Peyer's patch (tissue), 4 donors: ENCODE measurements around the gene IFT81.

Source experiments
- POLR2A ChIP-seq, 2 donors: fragments of 450-650 bp; IDR thresholded peaks; one replicate each; pipeline ENCODE4 v1.5.1; 2017; ENCODE audit warnings: antibody characterized with exemption in 2 of 2, mild to moderate bottlenecking in 2 of 2, moderate library complexity in 2 of 2
- TF ChIP-seq, protein P1 (sequence below), 6 experiments: fragments of 450-650 bp in 4 of 6; fragments of 200-600 bp in 2 of 6; sonication (generic) in 1 of 6; IDR thresholded peaks; one replicate each; pipeline ENCODE4 v1.5.1; 2017 to 2019; ENCODE audit warnings: antibody characterized with exemption in 6 of 6, mild to moderate bottlenecking in 3 of 6, moderate library complexity in 1 of 6

DNA sequence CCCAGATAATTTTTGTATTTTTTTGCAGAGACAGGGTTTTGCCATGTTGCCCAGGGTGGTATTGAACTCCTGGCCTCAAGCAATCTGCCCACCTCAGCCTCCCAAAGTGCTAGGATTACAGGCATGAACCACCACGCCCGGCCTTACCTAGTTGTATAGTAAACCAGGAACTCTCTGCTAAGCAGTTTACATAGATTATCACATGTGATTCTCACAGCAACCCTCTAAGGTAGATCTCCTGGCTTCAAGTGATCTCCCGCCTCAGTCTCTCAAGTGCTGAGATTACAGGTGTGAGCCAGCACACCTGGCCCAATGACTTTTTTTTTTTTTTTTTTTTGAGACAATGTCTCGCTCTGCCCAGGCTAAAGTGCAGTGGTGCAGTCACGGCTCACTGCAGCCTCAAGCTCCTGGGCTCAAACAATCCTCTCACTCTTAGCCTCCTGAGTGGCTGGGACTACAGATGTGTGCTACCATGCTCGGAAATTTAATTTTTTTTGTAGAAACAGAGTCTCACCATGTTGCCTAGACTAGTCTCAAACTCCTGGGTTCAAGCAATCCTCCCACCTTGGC lies 130.9 kb downstream of the IFT81 start:
- TF ChIP-seq, protein P1, sequence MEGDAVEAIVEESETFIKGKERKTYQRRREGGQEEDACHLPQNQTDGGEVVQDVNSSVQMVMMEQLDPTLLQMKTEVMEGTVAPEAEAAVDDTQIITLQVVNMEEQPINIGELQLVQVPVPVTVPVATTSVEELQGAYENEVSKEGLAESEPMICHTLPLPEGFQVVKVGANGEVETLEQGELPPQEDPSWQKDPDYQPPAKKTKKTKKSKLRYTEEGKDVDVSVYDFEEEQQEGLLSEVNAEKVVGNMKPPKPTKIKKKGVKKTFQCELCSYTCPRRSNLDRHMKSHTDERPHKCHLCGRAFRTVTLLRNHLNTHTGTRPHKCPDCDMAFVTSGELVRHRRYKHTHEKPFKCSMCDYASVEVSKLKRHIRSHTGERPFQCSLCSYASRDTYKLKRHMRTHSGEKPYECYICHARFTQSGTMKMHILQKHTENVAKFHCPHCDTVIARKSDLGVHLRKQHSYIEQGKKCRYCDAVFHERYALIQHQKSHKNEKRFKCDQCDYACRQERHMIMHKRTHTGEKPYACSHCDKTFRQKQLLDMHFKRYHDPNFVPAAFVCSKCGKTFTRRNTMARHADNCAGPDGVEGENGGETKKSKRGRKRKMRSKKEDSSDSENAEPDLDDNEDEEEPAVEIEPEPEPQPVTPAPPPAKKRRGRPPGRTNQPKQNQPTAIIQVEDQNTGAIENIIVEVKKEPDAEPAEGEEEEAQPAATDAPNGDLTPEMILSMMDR (IDR thresholded peaks at IDR 0.05), result no peak
- no peak for TF ChIP-seq POLR2A (IDR thresholded peaks at IDR 0.05)
